GM18505 (cell line): Measurements from ENCODE around the gene GPANK1.

ENCODE experiments used
- ATAC-seq: cut with Tn5 transposase; IDR thresholded peaks from one replicate; pipeline ENCODE4 v1.9.1; 2021; ENCODE audit not compliant: unreplicated experiment
- POLR2A ChIP-seq: IDR thresholded peaks from 4 replicates; pipeline ENCODE4 v1.6.1; 2011; ENCODE audit warnings: borderline replicate concordance; ENCODE audit not compliant: insufficient read depth, insufficient read length; ENCODE audit errors: extremely low read depth

Gene GPANK1

DNA sequence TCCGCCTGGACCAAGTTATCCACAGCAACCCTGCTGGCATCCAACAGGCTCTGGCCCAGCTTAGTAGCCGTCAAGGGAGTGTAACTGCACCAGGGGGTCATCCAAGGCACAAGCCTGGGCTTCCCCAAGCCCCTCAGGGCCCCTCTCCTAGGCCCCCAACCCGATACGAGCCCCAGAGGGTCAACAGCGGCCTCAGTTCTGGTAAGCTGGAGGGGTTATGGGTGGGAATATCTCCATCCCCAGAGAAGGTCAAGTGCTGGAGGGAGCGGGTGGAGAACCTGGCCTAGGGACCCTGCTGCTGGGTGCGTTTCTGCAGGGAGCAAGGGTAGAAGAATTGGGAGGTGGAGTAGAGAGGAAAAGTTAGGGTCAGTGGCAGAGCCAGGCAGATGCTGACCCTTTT is 31.4 kb downstream of the GPANK1 start:
- TF ChIP-seq POLR2A: peak; percentile 10
- no peak for ATAC-seq

DNA sequence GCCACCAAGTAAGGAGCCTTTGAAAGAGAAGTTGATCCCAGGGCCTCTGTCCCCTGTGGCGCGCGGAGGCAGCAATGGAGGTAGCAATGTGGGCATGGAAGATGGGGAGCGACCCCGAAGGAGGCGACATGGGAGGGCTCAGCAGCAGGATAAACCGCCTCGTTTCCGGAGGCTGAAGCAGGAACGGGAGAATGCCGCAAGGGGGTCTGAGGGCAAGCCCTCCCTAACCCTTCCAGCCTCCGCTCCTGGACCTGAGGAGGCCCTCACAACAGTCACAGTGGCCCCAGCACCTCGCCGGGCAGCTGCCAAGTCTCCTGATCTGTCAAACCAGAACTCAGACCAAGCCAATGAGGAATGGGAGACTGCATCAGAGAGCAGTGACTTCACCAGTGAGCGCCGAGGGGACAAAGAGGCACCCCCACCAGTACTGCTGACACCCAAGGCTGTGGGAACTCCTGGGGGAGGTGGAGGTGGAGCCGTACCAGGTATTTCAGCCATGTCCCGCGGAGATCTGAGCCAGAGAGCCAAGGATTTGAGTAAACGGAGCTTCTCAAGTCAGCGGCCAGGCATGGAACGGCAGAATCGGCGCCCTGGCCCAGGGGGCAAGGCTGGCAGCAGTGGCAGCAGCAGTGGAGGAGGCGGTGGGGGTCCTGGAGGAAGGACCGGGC is 32.4 kb downstream of the GPANK1 start:
- peak; percentile 13 for TF ChIP-seq POLR2A
- ATAC-seq: no peak

DNA sequence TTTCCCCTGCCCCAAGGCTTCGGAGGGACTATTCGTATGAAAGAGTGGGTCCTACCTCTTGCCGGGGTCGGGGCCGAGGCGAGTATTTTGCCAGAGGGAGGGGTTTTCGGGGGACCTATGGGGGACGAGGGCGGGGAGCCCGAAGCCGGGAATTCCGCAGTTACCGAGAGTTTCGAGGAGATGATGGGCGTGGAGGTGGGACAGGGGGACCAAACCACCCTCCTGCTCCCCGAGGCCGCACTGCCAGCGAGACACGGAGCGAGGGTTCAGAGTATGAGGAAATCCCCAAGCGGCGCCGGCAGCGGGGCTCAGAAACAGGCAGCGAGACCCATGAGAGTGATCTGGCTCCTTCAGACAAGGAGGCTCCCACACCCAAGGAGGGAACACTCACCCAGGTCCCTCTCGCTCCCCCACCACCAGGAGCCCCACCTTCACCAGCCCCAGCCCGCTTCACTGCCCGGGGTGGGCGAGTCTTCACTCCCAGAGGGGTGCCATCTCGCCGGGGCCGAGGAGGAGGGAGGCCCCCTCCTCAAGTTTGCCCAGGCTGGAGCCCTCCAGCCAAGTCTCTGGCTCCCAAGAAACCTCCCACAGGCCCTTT is 33.0 kb downstream of the GPANK1 start:
- TF ChIP-seq POLR2A: no peak
- no peak for ATAC-seq

GRCh38 chr6:31631209-31631608 is 33.6 kb downstream of the GPANK1 start:
- no peak for TF ChIP-seq POLR2A
- no peak for ATAC-seq

- ATAC-seq: no peak
- peak; percentile 19 for TF ChIP-seq POLR2A
These were observed 34.4 kb downstream of the GPANK1 start for GRCh38 chr6:31630177-31630934.

- ATAC-seq: no peak
- TF ChIP-seq POLR2A: no peak
These were observed 35.8 kb downstream of the GPANK1 start for GRCh38 chr6:31629014-31629413.

GRCh38 chr6:31627690-31628287 is 37.0 kb downstream of the GPANK1 start:
- peak; percentile 32 for TF ChIP-seq POLR2A
- no peak for ATAC-seq

DNA sequence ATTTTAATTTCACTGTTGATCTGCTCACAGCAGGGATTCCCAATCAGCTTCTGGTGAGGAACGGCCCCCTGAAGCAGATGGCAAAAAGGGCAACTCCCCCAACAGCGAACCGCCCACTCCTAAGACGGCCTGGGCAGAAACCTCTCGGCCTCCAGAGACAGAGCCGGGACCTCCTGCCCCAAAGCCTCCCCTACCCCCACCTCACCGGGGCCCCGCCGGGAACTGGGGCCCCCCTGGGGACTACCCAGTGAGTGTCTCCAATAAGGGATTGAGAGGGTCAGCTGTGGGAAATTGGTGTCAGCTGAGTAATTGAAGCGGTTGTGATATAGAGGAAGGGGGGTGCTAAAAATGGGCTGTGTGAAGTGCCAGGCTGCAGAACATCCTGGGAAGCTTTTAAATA is 37.8 kb downstream of the GPANK1 start:
- TF ChIP-seq POLR2A: no peak
- no peak for ATAC-seq

DNA sequence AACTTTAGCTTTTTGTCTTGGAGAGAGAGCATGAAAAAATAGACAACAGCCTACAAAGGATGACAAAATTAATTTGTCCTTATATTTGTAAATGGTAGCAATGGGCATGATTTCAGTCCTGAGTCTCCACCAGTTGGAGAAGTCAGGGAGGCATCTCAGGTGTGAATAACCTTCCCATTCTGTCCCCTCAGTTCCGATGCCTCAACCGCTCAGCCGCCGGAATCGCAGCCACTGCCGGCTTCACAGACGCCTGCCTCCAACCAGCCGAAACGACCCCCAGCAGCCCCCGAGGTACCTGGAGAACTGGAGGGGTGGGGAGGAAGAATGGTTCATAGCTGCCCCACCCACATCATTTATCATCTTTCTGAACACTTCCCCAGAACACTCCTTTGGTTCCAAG is 40.7 kb downstream of the GPANK1 start:
- TF ChIP-seq POLR2A: no peak
- ATAC-seq: no peak

GRCh38 chr6:31622684-31623091 is 42.1 kb downstream of the GPANK1 start:
- no peak for TF ChIP-seq POLR2A
- no peak for ATAC-seq

DNA sequence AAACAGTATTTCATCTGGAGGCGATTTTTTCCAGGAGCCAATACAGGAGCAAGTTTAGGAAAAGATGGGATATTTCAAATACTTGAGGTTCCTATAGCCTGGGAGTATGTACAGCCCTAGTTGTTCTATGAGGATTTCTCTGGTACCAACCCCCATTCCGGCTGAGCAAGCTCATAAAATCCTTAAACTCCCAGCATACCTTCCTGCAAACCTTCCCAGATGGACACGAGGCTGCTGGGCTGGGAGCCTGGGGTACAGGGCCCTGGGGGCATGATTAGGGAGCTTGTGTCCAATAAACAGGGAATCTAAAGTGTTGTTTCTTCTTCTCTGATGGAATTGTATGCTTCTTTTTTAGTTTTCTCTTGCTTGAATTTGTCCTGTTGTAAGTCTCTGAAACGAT is 42.8 kb downstream of the GPANK1 start:
- ATAC-seq: no peak
- TF ChIP-seq POLR2A: no peak

DNA sequence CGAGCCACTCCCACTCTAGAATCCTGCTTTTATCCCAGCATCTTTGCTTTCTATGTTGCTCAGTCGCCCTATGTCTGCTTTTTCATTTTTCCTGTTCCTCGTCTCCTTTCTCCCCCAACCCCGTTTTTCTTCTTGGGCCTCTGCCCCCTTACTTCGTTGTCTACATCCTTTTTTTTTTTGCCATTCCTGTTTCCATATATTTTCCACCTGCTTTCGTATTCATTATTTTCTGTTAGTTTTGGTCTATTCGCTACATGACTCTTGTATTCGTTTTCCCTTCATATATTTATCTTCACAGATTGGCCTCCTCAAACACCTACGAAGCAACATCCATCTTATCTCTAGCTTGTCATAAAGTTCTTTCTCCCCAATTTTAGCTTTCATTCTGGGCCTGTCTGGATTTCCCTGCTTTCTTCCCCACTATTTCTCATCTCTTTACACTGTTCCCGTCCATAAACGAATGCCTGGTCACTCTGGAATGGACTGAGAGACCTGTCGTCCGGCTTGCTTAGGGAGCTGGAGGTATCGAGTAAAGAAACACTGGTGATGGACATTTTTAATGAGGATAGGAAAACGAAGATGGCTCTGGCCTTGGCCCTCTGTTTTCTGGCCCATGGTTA is 43.4 kb downstream of the GPANK1 start:
- no peak for TF ChIP-seq POLR2A
- ATAC-seq: no peak

DNA sequence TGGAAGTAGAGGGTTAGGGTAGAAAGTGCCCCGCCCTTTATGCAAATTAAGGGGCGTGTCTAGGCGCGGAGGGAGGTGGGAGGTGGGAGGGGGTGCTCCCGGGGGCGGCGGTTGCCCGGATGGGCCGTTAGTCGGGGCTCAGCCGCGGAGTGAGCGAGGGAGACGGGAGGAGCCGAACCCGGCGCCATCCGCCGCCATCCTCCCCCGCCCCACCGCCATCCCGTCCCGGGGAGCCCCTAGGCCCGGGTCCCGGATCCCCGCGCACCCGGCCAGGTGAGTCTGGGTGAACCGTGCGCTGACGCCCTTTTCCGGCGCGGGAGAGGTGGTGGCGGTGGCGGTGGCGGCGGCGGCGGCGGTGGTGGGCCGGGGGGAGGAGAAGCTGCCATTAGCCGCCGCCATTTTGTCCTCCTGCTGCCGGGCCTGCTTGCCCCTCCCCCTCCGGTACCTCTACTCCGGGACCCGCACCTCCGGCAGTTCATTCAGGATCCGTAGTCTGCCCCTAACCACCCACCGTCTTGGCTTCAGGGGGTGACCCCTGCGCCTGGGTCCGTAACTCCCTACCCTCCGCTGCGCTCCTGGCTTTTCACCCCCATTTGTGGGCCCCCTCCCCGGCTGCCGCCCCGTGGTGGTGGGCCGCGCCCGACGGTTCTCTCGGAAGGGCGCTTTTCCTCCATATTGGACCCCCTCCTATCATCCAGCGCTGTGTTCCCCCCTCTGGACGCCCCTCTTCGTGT is 44.0 kb downstream of the GPANK1 start, which contains the start of gene PRRC2A:
PRRC2A (plus strand) TSS at position 130 of the 734 bp plus-strand sequence. CDS start 2,075 bp downstream, outside the sequence.
- peak; percentile 44 for TF ChIP-seq POLR2A
- ATAC-seq: peak; percentile 55
